Kidney (tissue), 14 donors: Measurements from ENCODE around the gene CNTROB. TPM values are rescaled to one million over a fixed set of nuclear protein-coding genes. Genes with fewer than 3 reads are reported as not detected.
A peak's percentile ranks its signal among the peaks of the same experiment; 100 is the strongest.

Experiments
- DNase-seq, 5 donors: peaks; one replicate each; pipeline ENCODE4 v3.0.0-alpha.2; 2013 to 2020
- FAIRE-seq: peaks from 2 replicates; lab custom pipeline; 2012; peaks lifted over from hg19 to GRCh38; lab: Jason Lieb, UNC
- H3K27ac ChIP-seq, 2 donors: one replicate each; pipeline ENCODE4 v1.7.0; 2013; ENCODE audit warnings: low read depth in 2 of 2, low read length in 2 of 2, inconsistent platforms in 1 of 2
- H3K27me3 ChIP-seq: one replicate; pipeline ENCODE4 v1.7.1; 2013; ENCODE audit warnings: low read length, inconsistent platforms; ENCODE audit not compliant: control insufficient read depth, insufficient read depth
- H3K36me3 ChIP-seq, 3 donors: one replicate each; pipeline versions ENCODE4 v1.7.0 to v1.7.1; 2013; ENCODE audit warnings: low read length in 3 of 3, control low read depth in 1 of 3, inconsistent platforms in 1 of 3; ENCODE audit not compliant: insufficient read depth in 3 of 3, control insufficient read depth in 2 of 3
- H3K4me1 ChIP-seq, 3 donors: one replicate each; pipeline versions ENCODE4 v1.7.0 to v1.7.1; 2013; ENCODE audit warnings: low read length in 3 of 3, inconsistent platforms in 1 of 3, low read depth in 1 of 3; ENCODE audit not compliant: control insufficient read depth in 2 of 3, insufficient read depth in 2 of 3
- H3K4me3 ChIP-seq, 3 donors: one replicate each; pipeline versions ENCODE4 v1.7.0 to v1.8.1; 2013; ENCODE audit warnings: low read length in 3 of 3, control low read depth in 1 of 3, inconsistent platforms in 1 of 3
- H3K9ac ChIP-seq, 3 donors: one replicate each; pipeline versions ENCODE4 v1.7.0 to v1.7.1; 2013; ENCODE audit warnings: low read length in 3 of 3, control low read depth in 1 of 3, inconsistent platforms in 1 of 3
- H3K9me3 ChIP-seq, 3 donors: one replicate each; pipeline versions ENCODE4 v1.7.0 to v1.7.1; 2013; ENCODE audit warnings: low read length in 3 of 3, control low read depth in 1 of 3, inconsistent platforms in 1 of 3; ENCODE audit not compliant: control insufficient read depth in 2 of 3, insufficient read depth in 1 of 3
- intact Hi-C: fragments of 100-400 bp; cut with DNase I; formaldehyde crosslinking; loops from one replicate; pipeline ENCODE4 v1.11.1; 2022
- polyA plus RNA-seq: library from polyadenylated mRNA; stranded (reverse); fragments of 350-450 nt; fragmentation: Illumina TruSeq; extraction: RNeasy Lipid Tissue Mini Kit (QIAGEN cat#74804); gene quantifications from one replicate; pipeline ENCODE4 v1.2.3, GENCODE V29; 2014; ENCODE audit warnings: low read depth, low replicate concordance; ENCODE audit not compliant: insufficient read depth
- total RNA-seq: library from RNA; stranded (reverse); fragmentation: NEBNext Ultra II Directional; extraction: Animal tissue kit (Norgen Biotek cat#: 25700); gene quantifications from one replicate; pipeline ENCODE4 v1.2.1, GENCODE V29; 2021
- TF ChIP-seq, protein P1 (sequence below): IDR thresholded peaks from 3 replicates; pipeline ENCODE4 v1.5.1; 2012; ENCODE audit warnings: mild to moderate bottlenecking, moderate library complexity, borderline replicate concordance; ENCODE audit not compliant: insufficient read depth; ENCODE audit errors: extremely low read depth
- donor health status: control.
- donor health status: control.
- donor health status: control.
- donor health status: control.
- donor health status: control.
- donor health status: DM: yes; HTN: yes; CAD: no.
- donor health status: Normal renal cell carcinoma (clear cell type).

Gene CNTROB
- total and polyA plus RNA-seq, 2 donors from 2014 or later = 11.6 to 27.5 TPM

DNA sequence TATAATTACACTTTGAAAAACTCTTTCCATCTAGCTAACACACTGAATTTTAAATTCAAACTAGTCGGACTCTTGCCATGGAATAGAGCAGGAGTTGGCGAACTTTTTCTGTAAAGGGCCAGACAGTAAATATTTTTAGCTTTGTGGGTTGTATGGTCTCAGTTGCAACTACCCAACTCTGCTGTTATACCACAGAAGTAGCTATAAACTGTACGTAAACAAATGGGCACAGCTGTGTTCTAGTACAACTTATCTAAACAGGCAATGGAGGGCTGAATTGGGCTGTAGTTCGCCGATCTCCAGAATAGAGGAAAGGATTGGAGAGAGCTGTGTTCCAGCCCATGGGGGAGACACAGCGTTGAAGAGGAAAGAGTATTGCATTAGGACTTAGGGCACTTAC lies 8.7 kb downstream of the CNTROB start:
- peaks cover 11 to 45% (median 34%) of the 10 kb centered on the region in 3 donors for H3K36me3 ChIP-seq
- H3K27me3 ChIP-seq = no peaks in the 10 kb centered on the region
- H3K4me1 ChIP-seq = no peaks in the 10 kb centered on the region
- DNase-seq (no peak), FAIRE-seq (no peak)
- H3K4me3 ChIP-seq = no peak overlapping the region
- H3K9ac ChIP-seq = no peak overlapping the region
- TF ChIP-seq, protein P1, sequence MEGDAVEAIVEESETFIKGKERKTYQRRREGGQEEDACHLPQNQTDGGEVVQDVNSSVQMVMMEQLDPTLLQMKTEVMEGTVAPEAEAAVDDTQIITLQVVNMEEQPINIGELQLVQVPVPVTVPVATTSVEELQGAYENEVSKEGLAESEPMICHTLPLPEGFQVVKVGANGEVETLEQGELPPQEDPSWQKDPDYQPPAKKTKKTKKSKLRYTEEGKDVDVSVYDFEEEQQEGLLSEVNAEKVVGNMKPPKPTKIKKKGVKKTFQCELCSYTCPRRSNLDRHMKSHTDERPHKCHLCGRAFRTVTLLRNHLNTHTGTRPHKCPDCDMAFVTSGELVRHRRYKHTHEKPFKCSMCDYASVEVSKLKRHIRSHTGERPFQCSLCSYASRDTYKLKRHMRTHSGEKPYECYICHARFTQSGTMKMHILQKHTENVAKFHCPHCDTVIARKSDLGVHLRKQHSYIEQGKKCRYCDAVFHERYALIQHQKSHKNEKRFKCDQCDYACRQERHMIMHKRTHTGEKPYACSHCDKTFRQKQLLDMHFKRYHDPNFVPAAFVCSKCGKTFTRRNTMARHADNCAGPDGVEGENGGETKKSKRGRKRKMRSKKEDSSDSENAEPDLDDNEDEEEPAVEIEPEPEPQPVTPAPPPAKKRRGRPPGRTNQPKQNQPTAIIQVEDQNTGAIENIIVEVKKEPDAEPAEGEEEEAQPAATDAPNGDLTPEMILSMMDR = no peak
- H3K27ac ChIP-seq = no peak overlapping the region
- intact Hi-C loops = no loop called here
- no peaks in the 10 kb centered on the region for H3K9me3 ChIP-seq

DNA sequence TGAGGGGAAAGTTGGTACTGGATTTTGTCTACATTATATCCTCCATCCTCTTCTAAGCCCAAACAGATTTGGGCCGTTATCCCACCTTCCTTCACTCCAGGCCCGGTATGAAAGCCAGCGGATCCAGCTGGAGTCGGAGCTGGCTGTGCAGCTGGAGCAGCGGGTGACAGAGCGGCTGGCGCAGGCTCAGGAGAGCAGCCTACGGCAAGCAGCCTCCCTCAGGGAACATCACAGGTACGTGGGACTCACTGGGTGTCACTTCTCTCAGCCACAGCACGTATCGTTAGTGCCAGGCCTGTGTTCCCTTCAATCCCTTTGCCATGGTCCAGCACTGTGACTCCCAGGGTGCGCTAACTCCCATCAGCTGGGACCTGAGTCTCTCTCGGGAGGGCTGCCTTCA lies 11.3 kb downstream of the CNTROB start:
- Histone ChIP-seq H3K9me3 (no peaks in the 10 kb centered on the region), H3K9ac (no peak overlapping the region)
- TF ChIP-seq, protein P1 = no peak

GRCh38 chr17:7944326-7944725 lies 12.3 kb downstream of the CNTROB start:
- Histone ChIP-seq H3K36me3 (peaks cover 11 to 53% (median 44%) of the 10 kb centered on the region in 3 donors), H3K4me1 (no peaks in the 10 kb centered on the region), H3K27me3 (no peaks in the 10 kb centered on the region), H3K4me3 (no peak overlapping the region), H3K9me3 (no peaks in the 10 kb centered on the region), H3K9ac (no peak overlapping the region), H3K27ac (no peak overlapping the region)
- peak in 1 of 5 donors; percentile 4 for DNase-seq
- intact Hi-C loops = no loop called here
- TF ChIP-seq, protein P1 = no peak
- FAIRE-seq = no peak

More for the DNA sequence above, 11.3 kb downstream of the CNTROB start:
- no peak for FAIRE-seq
- H3K27me3 ChIP-seq = no peaks in the 10 kb centered on the region
- H3K4me1 ChIP-seq = no peaks in the 10 kb centered on the region
- H3K4me3 ChIP-seq = no peak overlapping the region
- H3K27ac ChIP-seq = no peak overlapping the region
- intact Hi-C loops = no loop called here
- DNase-seq = no peak
- H3K36me3 ChIP-seq = peaks cover 14 to 55% (median 41%) of the 10 kb centered on the region in 3 donors

- H3K9me3 ChIP-seq = no peaks in the 10 kb centered on the region
- no peak overlapping the region for H3K4me3 ChIP-seq
- no peak overlapping the region for H3K27ac ChIP-seq
- H3K36me3 ChIP-seq = peaks cover 11 to 42% (median 33%) of the 10 kb centered on the region in 3 donors
- FAIRE-seq (no peak), DNase-seq (peak in 1 of 5 donors; percentile 7)
- no peaks in the 10 kb centered on the region for H3K27me3 ChIP-seq
- H3K9ac ChIP-seq = no peak overlapping the region
- TF ChIP-seq, protein P1 = no peak
- H3K4me1 ChIP-seq = no peaks in the 10 kb centered on the region
- intact Hi-C loops = no loop called here
These were observed 13.6 kb downstream of the CNTROB start for GRCh38 chr17:7945651-7946050.
